Stimulated activated CD4-positive, alpha-beta T cell treated with anti-CD3 and anti-CD28 coated beads, Interleukin-1b, Interleukin-23, amount 100 ng/mL, for 1 hour (primary cell): ENCODE measurements around the gene SPOUT1.
A peak's percentile ranks its signal among the peaks of the same experiment; 100 is the strongest.

Experiments
- DNase-seq, 2 donors: peaks; one replicate each; pipeline ENCODE4 v3.0.0-alpha.2; 2020; ENCODE audit warnings: low read depth in 2 of 2

The SPOUT1 gene

DNA sequence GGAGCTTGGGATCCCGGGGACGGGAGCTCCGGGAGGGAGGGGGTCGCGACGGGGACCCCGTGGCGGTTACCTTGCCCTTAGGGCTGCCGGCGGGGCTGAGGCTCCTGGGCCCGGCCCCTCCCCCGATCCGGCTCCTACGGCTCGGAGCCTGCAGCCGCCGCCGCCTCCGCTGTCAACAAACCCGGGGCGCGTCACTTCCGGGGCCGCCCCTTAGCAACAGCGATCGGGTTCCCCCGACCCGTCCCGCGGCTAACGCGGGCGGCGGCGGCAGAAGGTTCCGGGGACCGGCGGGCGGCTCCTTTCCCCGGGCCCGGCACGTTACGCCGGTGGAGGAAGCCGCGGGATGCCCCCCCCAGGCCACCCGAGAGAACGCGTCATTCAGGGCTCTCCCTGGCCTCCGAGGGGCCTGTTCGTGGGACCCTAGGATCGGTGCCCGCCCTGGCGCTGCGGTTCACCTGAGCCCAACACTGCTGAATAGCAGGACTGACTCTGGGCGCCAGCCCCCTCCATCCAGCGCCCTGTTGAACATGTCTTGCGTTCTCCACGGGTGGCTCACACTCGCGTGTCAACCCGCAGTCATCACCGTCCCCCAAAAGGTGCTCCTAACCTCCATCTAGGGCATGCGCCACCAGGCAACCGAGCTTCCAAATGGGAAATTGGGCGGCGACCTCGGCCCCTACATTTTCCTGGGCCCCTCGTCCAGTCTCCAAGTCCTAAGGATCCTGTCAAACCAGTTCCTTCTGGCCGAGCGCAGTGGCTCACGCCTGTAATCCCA, 57.7 kb downstream of the SPOUT1 start, which contains the start of gene ZER1:
TSS of gene ZER1 (minus strand) at position 183 of the 775 bp plus-strand sequence. CDS start 16,362 bp downstream, outside the sequence.
- peak; percentile 81 to 94 for DNase-seq

DNA sequence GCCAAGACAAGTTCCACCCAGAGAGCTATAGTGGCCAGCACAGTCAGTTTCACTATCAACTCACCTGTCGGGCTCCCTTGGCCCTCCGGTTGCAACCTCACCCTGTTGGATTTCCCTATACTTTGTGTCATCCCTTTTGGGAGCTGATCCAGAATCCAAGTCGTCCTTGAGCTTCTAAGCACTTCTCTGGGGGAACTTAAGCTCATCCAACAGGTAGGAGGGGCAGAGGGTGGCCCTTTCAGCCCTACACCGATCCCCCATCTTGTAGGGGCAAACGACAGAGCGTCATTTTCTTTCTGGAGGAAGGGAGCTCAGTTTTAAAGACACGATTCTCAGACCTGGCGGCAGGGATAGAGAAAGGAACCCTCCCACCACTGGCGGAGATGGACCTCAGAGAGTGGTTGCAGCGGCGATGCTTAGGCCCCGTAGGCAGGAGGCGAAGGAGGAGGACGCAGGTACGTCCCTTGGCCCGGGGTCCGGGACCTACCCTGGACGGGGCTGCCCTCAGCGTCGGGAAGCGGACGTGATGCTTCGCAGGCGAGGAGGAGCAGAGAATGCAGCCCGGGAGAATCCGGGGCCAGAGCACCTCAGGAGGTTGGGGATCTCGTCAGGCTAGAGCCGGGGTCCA, 58.4 kb downstream of the SPOUT1 start:
- DNase-seq: no peak

DNA sequence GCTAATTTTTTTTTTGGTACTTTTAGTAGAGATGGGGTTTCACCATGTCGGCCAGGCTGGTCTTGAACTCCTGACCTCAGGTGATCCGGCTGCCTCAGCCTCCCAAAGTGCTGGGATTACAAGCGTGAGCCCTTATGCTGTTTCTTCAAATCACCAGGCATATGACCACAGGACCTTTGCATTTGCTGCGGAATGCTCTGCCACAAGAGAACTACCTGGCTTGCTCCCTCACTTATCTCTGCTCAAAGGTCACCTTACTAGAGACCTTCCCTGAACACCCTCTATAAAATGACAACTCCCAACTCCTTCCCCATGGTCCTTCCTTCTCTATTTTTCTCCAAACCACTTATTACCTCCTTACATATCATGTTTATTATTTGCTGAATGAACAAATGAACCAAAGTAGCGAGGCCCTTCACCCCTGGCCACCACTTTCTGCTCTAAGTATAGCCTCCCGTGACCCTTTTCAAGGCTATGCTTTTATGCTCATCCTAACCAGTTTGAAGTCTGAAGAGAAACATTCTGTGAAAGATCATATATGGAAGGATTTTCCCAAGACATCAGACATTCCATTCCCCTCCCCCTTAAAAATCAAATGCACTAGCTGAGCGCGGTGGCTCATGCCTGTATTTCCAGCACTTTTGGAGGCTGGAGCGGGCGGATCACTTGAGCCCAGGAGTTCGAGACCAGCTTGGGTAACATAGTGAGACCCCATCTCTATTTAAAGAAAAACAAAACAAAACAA, 59.1 kb downstream of the SPOUT1 start:
- DNase-seq: no peak
